Measurements from ENCODE around the gene NABP1. TPM values are rescaled to one million over a fixed set of nuclear protein-coding genes. Genes with fewer than 3 reads are reported as not detected.

Gene NABP1, protein sequence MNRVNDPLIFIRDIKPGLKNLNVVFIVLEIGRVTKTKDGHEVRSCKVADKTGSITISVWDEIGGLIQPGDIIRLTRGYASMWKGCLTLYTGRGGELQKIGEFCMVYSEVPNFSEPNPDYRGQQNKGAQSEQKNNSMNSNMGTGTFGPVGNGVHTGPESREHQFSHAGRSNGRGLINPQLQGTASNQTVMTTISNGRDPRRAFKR
- 100 to 1,000 TPM in 5 of 6 experiments, 10 to 100 TPM in 1; 95.9 to 121 (median 109) TPM for total RNA-seq (2021; fragmentation: NEBNext Ultra II Directional; extraction: Animal tissue kit (Norgen Biotek cat#: 25700))
- long read RNA-seq, full-length matches to known transcripts: 107 of 151 reads
- long read RNA-seq, partial matches to known transcripts: 11 of 151 reads
- long read RNA-seq, other reads (novel, unspliced or antisense): 33 of 151 reads

DNA sequence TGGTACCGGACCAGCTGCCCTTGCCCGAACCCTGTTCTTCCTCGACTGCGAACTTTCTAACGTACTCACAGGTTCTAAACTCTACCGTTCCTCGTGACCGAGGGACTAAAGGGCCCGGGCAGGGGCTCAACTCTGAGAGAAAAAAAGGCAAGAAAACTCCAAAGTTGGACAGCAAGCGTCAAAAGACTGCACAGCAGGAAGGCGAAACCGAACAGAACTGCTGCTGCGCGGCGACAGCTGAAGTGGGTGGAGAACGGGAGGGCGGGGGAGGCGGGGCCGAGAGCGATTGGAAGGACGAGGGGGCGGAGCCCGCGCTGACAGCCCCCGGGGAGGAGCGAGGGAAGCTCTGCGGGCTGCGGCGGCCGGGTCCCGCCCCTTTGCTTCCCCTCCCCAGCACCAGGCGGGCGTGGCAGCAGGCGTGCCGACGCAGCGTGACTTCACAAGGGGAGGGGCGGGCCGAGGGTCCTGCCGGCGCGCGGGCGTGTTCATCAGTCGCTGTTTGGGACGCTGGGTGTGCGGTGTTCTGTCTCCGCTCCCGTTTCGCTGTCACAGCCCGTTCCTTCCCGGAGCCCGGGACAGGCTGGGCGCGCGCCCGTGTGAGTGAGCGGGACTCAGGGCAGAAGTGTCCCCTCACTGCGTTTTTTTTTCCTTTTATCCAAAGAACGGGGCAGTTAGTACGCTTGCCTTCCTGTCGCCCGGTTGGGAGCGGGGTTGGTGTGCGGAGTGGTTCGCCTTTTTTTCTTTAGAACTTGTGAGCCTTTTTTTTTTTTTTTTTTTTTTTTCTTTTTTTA, at the start of gene NABP1:
Gene NABP1, plus strand, starts transcription at position 491 of the 791 bp plus-strand sequence. CDS start 479 bp downstream, outside the sequence.
- peak within 1 kb of the TSS; percentile 99 for H3K27ac Mint-ChIP-seq
- peaks cover 25% of the 10 kb centered on the region for H3K9me3 Mint-ChIP-seq
- peaks cover 53% of the 10 kb centered on the region for H3K4me1 Mint-ChIP-seq (ENCODE audit: low read depth)
- peaks cover 6% of the 10 kb centered on the region for H3K27me3 Mint-ChIP-seq (ENCODE audit: insufficient read depth)
- peaks cover 47% of the 10 kb centered on the region for H3K36me3 Mint-ChIP-seq (ENCODE audit: low read depth)
- H3K4me3 Mint-ChIP-seq: peak within 1 kb of the TSS; percentile 99
- DNase-seq: peak; percentile 95
- TF ChIP-seq, protein P1, sequence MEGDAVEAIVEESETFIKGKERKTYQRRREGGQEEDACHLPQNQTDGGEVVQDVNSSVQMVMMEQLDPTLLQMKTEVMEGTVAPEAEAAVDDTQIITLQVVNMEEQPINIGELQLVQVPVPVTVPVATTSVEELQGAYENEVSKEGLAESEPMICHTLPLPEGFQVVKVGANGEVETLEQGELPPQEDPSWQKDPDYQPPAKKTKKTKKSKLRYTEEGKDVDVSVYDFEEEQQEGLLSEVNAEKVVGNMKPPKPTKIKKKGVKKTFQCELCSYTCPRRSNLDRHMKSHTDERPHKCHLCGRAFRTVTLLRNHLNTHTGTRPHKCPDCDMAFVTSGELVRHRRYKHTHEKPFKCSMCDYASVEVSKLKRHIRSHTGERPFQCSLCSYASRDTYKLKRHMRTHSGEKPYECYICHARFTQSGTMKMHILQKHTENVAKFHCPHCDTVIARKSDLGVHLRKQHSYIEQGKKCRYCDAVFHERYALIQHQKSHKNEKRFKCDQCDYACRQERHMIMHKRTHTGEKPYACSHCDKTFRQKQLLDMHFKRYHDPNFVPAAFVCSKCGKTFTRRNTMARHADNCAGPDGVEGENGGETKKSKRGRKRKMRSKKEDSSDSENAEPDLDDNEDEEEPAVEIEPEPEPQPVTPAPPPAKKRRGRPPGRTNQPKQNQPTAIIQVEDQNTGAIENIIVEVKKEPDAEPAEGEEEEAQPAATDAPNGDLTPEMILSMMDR (IDR thresholded peaks at IDR 0.05): no peak

DNA sequence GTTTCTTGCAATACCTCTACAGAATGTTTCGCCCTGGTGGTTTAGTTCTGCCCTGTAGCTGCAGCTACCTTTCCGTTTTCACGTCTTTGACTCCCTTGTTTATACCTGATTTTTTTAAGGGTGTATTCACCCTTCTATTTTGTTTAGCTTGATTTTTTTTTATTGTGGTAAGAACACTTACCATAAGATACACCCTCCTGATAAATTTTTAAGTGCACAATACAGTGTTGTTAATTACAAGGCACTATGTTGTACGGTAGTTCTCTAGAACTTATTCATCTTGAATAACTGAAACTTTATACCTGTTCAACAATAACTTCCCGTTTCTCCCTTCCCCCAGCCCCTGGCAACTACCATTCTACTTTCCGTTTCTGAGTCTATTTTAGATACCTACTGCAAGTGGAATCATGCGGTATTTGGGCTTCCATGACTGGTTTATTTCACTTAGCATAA, 48.9 kb upstream of the NABP1 start:
- Mint-ChIP-seq H3K4me3 (no peak overlapping the region), H3K27me3 (ENCODE audit: insufficient read depth) (no peaks in the 10 kb centered on the region), H3K27ac (no peak overlapping the region), H3K9me3 (no peaks in the 10 kb centered on the region), H3K36me3 (ENCODE audit: low read depth) (peaks cover 8% of the 10 kb centered on the region), H3K4me1 (ENCODE audit: low read depth) (peaks cover 89% of the 10 kb centered on the region)
- DNase-seq: no peak
- TF ChIP-seq, protein P1 (IDR thresholded peaks at IDR 0.05): no peak

DNA sequence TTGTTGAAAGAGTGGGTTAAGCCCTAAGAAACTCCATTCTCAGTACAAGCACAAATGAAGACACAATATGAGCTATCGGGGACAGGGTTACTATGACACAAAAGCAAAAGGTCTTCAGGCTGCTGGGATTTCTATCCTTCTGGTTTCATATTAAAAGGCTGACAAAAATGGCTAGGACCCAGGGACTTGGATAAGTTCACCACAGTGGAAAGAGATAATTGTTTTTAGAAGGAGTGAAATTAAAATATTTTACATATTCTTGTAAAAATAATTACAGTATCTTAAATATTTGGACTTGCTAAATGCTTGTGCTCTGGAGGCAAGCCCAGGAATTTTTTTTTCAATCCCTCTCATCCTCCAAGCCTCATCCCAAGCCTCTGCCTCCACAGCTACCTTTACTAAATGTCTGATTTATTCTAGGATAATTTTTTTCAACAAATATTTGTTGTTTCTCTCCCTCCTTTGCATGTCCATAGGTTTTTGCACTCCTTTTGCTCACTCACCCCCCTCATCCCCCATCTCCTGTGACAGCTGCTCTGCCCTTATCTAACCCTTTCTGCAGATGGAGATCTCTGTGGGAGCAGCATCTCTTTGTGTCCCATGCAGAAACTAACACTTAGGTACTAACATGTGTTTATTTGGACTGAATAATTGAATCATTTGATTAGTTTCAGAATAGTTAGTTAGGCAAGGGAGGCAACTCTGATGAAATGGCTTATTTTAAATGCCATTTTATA, 47.8 kb upstream of the NABP1 start:
- TF ChIP-seq, protein P1 (IDR thresholded peaks at IDR 0.05): no peak
- Mint-ChIP-seq H3K4me1 (ENCODE audit: low read depth) (peaks cover 91% of the 10 kb centered on the region), H3K36me3 (ENCODE audit: low read depth) (peaks cover 4% of the 10 kb centered on the region; the same call in 1 of the 2 replicates), H3K4me3 (no peak overlapping the region), H3K9me3 (no peaks in the 10 kb centered on the region), H3K27me3 (ENCODE audit: insufficient read depth) (no peaks in the 10 kb centered on the region), H3K27ac (peak overlapping the region; percentile 19)
- no peak for DNase-seq

DNA sequence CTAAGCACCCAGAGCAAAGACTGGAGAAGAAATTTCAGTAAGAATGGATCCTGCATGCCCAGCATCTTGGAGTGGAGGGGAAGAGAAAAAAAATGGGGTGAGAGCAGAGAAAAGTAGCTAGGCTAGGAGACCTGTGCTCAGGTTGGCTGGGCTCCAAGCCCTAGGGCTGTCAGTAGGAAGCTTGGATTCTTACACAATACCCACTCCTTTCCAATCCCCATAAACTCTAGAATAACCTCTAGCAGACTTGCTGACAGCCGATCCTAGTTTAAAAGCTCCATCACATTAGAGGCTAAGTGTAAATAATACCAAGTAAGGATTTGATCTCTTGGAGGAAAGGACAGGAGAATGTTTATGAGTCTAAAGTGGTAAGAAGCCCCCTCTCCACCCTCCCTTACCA, 46.2 kb upstream of the NABP1 start:
- Mint-ChIP-seq H3K4me1 (ENCODE audit: low read depth) (peaks cover 91% of the 10 kb centered on the region), H3K9me3 (no peaks in the 10 kb centered on the region), H3K36me3 (ENCODE audit: low read depth) (peaks cover 4% of the 10 kb centered on the region; the same call in 1 of the 2 replicates), H3K27ac (no peak overlapping the region), H3K4me3 (no peak overlapping the region), H3K27me3 (ENCODE audit: insufficient read depth) (no peaks in the 10 kb centered on the region)
- DNase-seq: peak; percentile 64
- TF ChIP-seq, protein P1 (IDR thresholded peaks at IDR 0.05): no peak

DNA sequence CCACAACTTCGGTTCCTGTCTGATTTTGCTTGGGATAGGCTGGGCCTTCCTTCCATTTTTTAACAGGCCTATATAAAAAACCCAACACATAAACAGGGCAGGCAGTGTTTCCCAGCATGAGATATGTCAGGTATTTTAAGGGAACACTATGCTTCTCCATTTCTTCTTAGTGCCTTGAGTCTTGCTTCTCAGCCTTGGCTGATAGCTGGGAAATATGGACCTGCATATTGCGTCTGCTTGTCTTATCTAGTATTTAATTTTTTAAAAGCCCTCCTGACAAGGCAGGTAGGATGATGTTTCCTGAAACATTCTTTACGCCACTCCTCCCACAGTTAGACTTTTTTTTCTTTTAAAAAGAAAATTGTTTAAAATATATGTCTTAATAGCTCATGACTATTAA, 45.5 kb upstream of the NABP1 start:
- TF ChIP-seq, protein P1 (IDR thresholded peaks at IDR 0.05): no peak
- no peaks in the 10 kb centered on the region for H3K27me3 Mint-ChIP-seq (ENCODE audit: insufficient read depth)
- H3K36me3 Mint-ChIP-seq (ENCODE audit: low read depth): peaks cover 4% of the 10 kb centered on the region; the same call in 1 of the 2 replicates
- peak overlapping the region; percentile 52 for H3K27ac Mint-ChIP-seq
- no peak overlapping the region for H3K4me3 Mint-ChIP-seq
- no peak for DNase-seq
- H3K4me1 Mint-ChIP-seq (ENCODE audit: low read depth): peaks cover 91% of the 10 kb centered on the region
- H3K9me3 Mint-ChIP-seq: no peaks in the 10 kb centered on the region

Measured in HFFc6 (cell line).